Esophagus muscularis mucosa (tissue), 4 donors: Measurements from ENCODE around the gene CETN3. TPM values are rescaled to one million over a fixed set of nuclear protein-coding genes. Genes with fewer than 3 reads are reported as not detected.
"Not testable (repeated sequence)": the region's sequence is repeated elsewhere in the genome, so short reads cannot be mapped to it uniquely, and the experiment has no call there.

Source experiments
- DNase-seq: peaks from one replicate; pipeline ENCODE4 v3.0.0-alpha.2; 2017; ENCODE audit errors: extremely low spot score
- H3K27ac ChIP-seq, 4 donors: fragments of 200-600 bp; sonication (generic); replicated peaks in 1 of 4; 1 replicate in 3 of 4; 2 replicates in 1 of 4; pipeline ENCODE4 v1.5.1; 2016 to 2019; ENCODE audit warnings: mild to moderate bottlenecking in 1 of 4
- H3K27me3 ChIP-seq, 4 donors: fragments of 200-600 bp; sonication (generic); one replicate each; pipeline versions ENCODE4 v1.5.1 to v1.6.0; 2016 to 2019
- H3K36me3 ChIP-seq, 4 donors: fragments of 200-600 bp; sonication (generic); one replicate each; pipeline ENCODE4 v1.5.1; 2016 to 2019
- H3K4me1 ChIP-seq, 4 donors: fragments of 200-600 bp; sonication (generic); one replicate each; pipeline ENCODE4 v1.5.1; 2016 to 2019
- H3K4me3 ChIP-seq, 4 donors: fragments of 200-600 bp; sonication (generic); 1 replicate in 2 of 4; 2 replicates in 2 of 4; pipeline ENCODE4 v1.5.1; 2016 to 2019; ENCODE audit warnings: mild to moderate bottlenecking in 4 of 4, moderate library complexity in 1 of 4
- H3K9me3 ChIP-seq, 4 donors: fragments of 200-600 bp; sonication (generic); 1 replicate in 3 of 4; 2 replicates in 1 of 4; pipeline ENCODE4 v1.5.1; 2016 to 2019
- CTCF ChIP-seq, 3 experiments: fragments of 200-600 bp in 2 of 3; fragments of 450-650 bp in 1 of 3; sonication (generic) in 2 of 3; IDR thresholded peaks; one replicate each; pipeline ENCODE4 v1.5.1; 2017 to 2019; ENCODE audit warnings: antibody characterized with exemption in 3 of 3, mild to moderate bottlenecking in 2 of 3, moderate library complexity in 1 of 3
- EP300 ChIP-seq: sonication (generic); formaldehyde crosslinking; IDR thresholded peaks from one replicate; pipeline ENCODE4 v1.6.1; 2017; ENCODE audit warnings: antibody characterized with exemption
- POLR2A ChIP-seq: fragments of 450-650 bp; IDR thresholded peaks from one replicate; pipeline ENCODE4 v1.6.1; 2017; ENCODE audit warnings: antibody characterized with exemption, moderate library complexity, mild to moderate bottlenecking, low read depth
- POLR2AphosphoS5 ChIP-seq, 2 donors: sonication (generic); formaldehyde crosslinking; IDR thresholded peaks; one replicate each; pipeline ENCODE4 v1.6.1; 2017; ENCODE audit warnings: antibody characterized with exemption in 2 of 2
- WGBS: methylation state at CpG from one replicate; pipeline ENCODE4 v1.1.5; 2018; 5-methylcytosine and 5-hydroxymethylcytosine counted together
- intact Hi-C: fragments of 100-400 bp; cut with DNase I; formaldehyde crosslinking; loops from one replicate; pipeline ENCODE4 v1.15.1; 2023
- total RNA-seq, 4 donors: library from RNA; depleted of rRNA; stranded (reverse); fragments of >200 nt; gene quantifications; one replicate each; pipeline versions ENCODE4 v1.1.0 to v1.2.1, GENCODE V29; 2016

CETN3 gene
- total RNA-seq, 4 donors from 2014 or later = 4.3 to 8.7 (median 6.2) TPM

DNA sequence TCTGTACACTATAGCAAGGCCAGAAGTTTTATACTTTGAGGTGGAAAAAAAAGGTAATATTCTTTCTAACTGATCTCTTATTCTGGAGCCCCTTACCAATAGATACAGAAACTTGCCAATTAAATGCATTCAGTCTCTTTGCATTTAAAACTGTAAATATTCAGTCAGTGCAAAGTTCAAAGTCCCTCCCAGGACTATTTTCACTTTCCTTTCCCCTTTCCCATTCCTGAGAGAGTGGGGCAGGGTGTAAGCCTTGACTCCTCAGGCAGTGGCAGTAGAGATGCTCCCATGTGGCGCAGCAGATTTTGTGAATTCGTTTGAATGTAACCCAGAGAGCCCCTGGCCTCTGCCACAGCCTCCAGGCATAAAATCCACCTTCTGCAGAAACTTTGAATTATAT lies 29.9 kb downstream of the CETN3 start:
- H3K36me3 ChIP-seq = no peaks in the 10 kb centered on the region
- intact Hi-C loops = no loop called here
- 85% methylated on average over 2 of the region's 2 CpGs for WGBS
- DNase-seq = no peak
- H3K4me3 ChIP-seq = no peak overlapping the region
- H3K27ac ChIP-seq = no peak overlapping the region
- H3K27me3 ChIP-seq = no peaks in the 10 kb centered on the region
- no peak for TF ChIP-seq EP300
- no peak for TF ChIP-seq POLR2A
- TF ChIP-seq POLR2AphosphoS5 (IDR thresholded peaks at IDR 0.05) = no peak
- TF ChIP-seq CTCF (IDR thresholded peaks at IDR 0.05) = no peak
- peaks cover 0 to 9% (median 0%) of the 10 kb centered on the region in 4 donors for H3K9me3 ChIP-seq
- H3K4me1 ChIP-seq = no peaks in the 10 kb centered on the region

GRCh38 chr5:90378752-90379151 lies 30.8 kb downstream of the CETN3 start:
- no peak for DNase-seq
- H3K27me3 ChIP-seq = no peaks in the 10 kb centered on the region
- H3K36me3 ChIP-seq = no peaks in the 10 kb centered on the region
- TF ChIP-seq POLR2AphosphoS5 (IDR thresholded peaks at IDR 0.05) (no peak), CTCF (IDR thresholded peaks at IDR 0.05) (no peak), POLR2A (no peak), EP300 (no peak)
- WGBS = 91% methylated on average over 2 of the region's 2 CpGs
- peaks cover 0 to 9% (median 0%) of the 10 kb centered on the region in 4 donors for H3K9me3 ChIP-seq
- intact Hi-C loops = no loop called here
- no peaks in the 10 kb centered on the region for H3K4me1 ChIP-seq
- H3K4me3 ChIP-seq = no peak overlapping the region
- no peak overlapping the region for H3K27ac ChIP-seq

- H3K9me3 ChIP-seq, H3K36me3 ChIP-seq, DNase-seq, H3K27ac ChIP-seq, intact Hi-C loops, H3K4me1 ChIP-seq, H3K27me3 ChIP-seq, H3K4me3 ChIP-seq: not testable (repeated sequence)
Measured at GRCh38 chr5:90371269-90371668, 38.3 kb downstream of the CETN3 start.

DNA sequence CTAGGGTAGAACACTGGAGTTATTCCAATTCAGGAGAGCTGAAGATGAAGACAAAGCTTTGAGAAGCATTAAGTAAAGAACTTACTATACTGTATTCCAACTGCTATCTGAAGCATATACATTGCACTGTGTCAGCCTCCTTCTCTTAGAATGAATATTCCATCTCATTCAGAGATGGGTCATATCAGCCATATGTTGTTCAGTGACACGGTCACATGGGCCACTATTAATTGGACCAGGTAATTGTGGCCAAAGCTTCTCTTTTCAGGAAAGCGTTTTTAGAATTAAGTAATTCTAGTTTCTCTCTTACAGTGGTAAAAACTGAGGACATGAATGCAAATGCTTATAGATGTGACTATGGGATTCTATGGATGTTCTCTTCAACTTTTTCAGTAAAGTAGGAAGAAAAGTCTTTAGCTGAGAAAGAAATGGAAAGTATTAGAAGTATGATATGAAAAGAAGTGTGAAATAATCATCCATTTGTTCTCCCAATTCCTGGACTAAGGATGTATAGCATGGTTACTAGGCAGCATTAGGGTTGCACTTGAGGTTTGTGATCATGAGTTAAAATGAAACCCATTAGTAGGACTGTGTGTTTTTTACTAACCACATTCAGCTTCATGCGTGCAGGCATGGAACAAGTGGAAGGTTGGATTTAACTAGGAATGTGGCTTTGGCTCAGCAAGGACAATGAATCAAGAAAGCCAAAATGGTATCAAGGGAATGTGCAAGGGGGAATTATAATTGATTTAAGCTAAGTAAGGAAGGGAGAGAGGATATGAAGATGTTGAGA lies 40.9 kb downstream of the CETN3 start:
- Histone ChIP-seq H3K9me3 (peaks cover 0 to 8% (median 0%) of the 10 kb centered on the region in 4 donors), H3K27me3 (no peaks in the 10 kb centered on the region), H3K36me3 (no peaks in the 10 kb centered on the region), H3K27ac (no peak overlapping the region), H3K4me1 (no peaks in the 10 kb centered on the region), H3K4me3 (no peak overlapping the region)
- intact Hi-C loops = no loop called here
- 93% methylated on average over 3 of the region's 3 CpGs for WGBS
- DNase-seq = no peak
- TF ChIP-seq EP300 (no peak), POLR2AphosphoS5 (IDR thresholded peaks at IDR 0.05) (no peak), CTCF (IDR thresholded peaks at IDR 0.05) (no peak), POLR2A (no peak)

GRCh38 chr5:90367879-90368278 lies 41.7 kb downstream of the CETN3 start:
- no peak overlapping the region for H3K4me3 ChIP-seq
- no peak for DNase-seq
- H3K36me3 ChIP-seq = no peaks in the 10 kb centered on the region
- WGBS = 71% methylated on average over 1 of the region's 1 CpG
- H3K9me3 ChIP-seq = peaks cover 0 to 8% (median 0%) of the 10 kb centered on the region in 4 donors
- no peaks in the 10 kb centered on the region for H3K27me3 ChIP-seq
- no peak overlapping the region for H3K27ac ChIP-seq
- TF ChIP-seq EP300 (no peak), POLR2AphosphoS5 (IDR thresholded peaks at IDR 0.05) (no peak), CTCF (IDR thresholded peaks at IDR 0.05) (no peak)
- H3K4me1 ChIP-seq = no peaks in the 10 kb centered on the region
- intact Hi-C loops = no loop called here
